ENCODE data around the gene RASSF4. TPM values are rescaled to one million over a fixed set of nuclear protein-coding genes. Genes with fewer than 3 reads are reported as not detected.

The RASSF4 gene
- polyA plus RNA-seq, 4 donors: 16.1 to 136 (median 51.8) TPM

GRCh38 chr10:44956226-44956625, 3.4 kb upstream of the RASSF4 start:
- H3K4me1 ChIP-seq (ENCODE audit: control insufficient read depth in 3 of 3, insufficient read depth in 2 of 3, low read depth in 1 of 3, low read length in 2 of 3): peaks cover 2 to 35% (median 11%) of the 10 kb centered on the region in 3 donors
- WGBS, 3 donors: 95 to 97% (median 96%) methylated on average over 4 of the region's 4 CpGs
- peaks cover 0 to 3% of the 10 kb centered on the region in 2 donors for H3K9me3 ChIP-seq (ENCODE audit: control insufficient read depth in 2 of 2, insufficient read depth in 1 of 2, low read depth in 1 of 2, low read length in 1 of 2)
- no peak for FAIRE-seq
- peaks cover 0 to 12% (median 2%) of the 10 kb centered on the region in 3 donors for H3K36me3 ChIP-seq (ENCODE audit: control insufficient read depth in 3 of 3, insufficient read depth in 2 of 3, low read depth in 1 of 3, low read length in 3 of 3)
- no peak overlapping the region for H3K4me3 ChIP-seq (ENCODE audit: low read depth in 1 of 3, low read length in 3 of 3)
- H3K27me3 ChIP-seq (ENCODE audit: control insufficient read depth in 3 of 3, insufficient read depth in 3 of 3, low read length in 3 of 3): no peaks in the 10 kb centered on the region
- DNase-seq: no peak
- no peak overlapping the region for H3K27ac ChIP-seq (ENCODE audit: low read depth in 1 of 3, low read length in 2 of 3)

DNA sequence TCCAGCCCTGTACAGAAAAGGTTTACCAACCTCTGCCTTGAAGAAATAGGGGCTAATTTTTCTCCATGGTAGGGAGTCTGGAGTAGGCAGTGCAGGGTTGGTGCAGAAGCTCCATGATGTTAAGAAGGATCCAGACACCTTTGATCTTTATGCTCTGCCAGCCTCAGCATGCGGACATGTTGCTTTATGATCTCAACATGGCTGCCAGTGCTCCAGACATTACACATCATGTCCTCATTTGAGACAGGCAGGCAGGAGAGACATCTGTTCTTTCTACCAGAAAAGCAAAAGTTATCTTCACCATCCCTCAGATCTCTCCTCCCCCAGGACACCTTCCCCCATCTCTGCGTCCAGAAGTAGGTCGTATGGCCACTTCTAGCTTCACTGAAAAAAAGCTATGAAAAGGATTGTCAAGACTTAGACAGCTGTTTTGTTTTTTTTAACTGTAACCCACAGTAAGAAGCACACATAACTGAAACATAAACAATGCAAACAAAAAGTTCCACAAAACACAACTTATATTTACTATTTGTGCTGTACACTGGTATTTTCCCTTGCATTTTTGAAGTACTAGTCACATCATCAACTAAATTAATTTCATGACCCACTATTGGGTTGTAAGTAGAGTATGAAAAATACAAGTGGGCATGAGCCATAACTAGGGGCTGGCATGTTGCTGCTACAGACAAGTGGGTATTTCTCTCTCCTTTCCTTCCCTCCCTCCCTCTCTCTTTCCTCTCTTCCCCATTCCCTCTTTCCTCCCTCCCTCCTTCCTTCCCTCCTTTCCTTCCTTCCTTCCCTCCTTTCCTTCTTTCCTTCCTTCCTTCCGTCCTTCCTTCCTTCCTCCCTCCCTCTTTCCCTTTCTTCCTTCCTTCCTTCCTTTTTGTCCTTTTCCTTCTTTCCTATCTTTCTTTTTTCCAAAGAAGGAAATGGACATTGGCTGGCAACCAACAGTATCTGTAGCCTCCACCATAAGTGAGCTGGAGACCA, 2.6 kb upstream of the RASSF4 start:
- WGBS, 3 donors: 88 to 93% (median 93%) methylated on average over 4 of the region's 4 CpGs

GRCh38 chr10:44958196-44958897, 1.3 kb upstream of the RASSF4 start:
- peak overlapping the region; percentile 28 to 98 (median 93) for H3K27ac ChIP-seq (ENCODE audit: low read depth in 1 of 3, low read length in 2 of 3)
- FAIRE-seq: no peak

More for the DNA sequence above, 2.6 kb upstream of the RASSF4 start:
- Histone ChIP-seq H3K27ac (ENCODE audit: low read depth in 1 of 3, low read length in 2 of 3) (peak overlapping the region in 1 of 3 donors; percentile 98), H3K9me3 (ENCODE audit: control insufficient read depth in 2 of 2, insufficient read depth in 1 of 2, low read depth in 1 of 2, low read length in 1 of 2) (peaks cover 0 to 3% of the 10 kb centered on the region in 2 donors), H3K4me1 (ENCODE audit: control insufficient read depth in 3 of 3, insufficient read depth in 2 of 3, low read depth in 1 of 3, low read length in 2 of 3) (peaks cover 2 to 36% (median 11%) of the 10 kb centered on the region in 3 donors), H3K27me3 (ENCODE audit: control insufficient read depth in 3 of 3, insufficient read depth in 3 of 3, low read length in 3 of 3) (no peaks in the 10 kb centered on the region), H3K4me3 (ENCODE audit: low read depth in 1 of 3, low read length in 3 of 3) (no peak overlapping the region), H3K36me3 (ENCODE audit: control insufficient read depth in 3 of 3, insufficient read depth in 2 of 3, low read depth in 1 of 3, low read length in 3 of 3) (peaks cover 0 to 12% (median 2%) of the 10 kb centered on the region in 3 donors)
- FAIRE-seq (no peak), DNase-seq (no peak)

GRCh38 chr10:44958898-44959246, 730 bp upstream of the RASSF4 start:
- FAIRE-seq: no peak
- WGBS, 3 donors: 0 to 4% (median 4%) methylated on average over 6 of the region's 6 CpGs

More at GRCh38 chr10:44958196-44958897, 1.3 kb upstream of the RASSF4 start:
- no peaks in the 10 kb centered on the region for H3K27me3 ChIP-seq (ENCODE audit: control insufficient read depth in 3 of 3, insufficient read depth in 3 of 3, low read length in 3 of 3)
- peaks cover 2 to 42% (median 9%) of the 10 kb centered on the region in 3 donors for H3K4me1 ChIP-seq (ENCODE audit: control insufficient read depth in 3 of 3, insufficient read depth in 2 of 3, low read depth in 1 of 3, low read length in 2 of 3)
- H3K36me3 ChIP-seq (ENCODE audit: control insufficient read depth in 3 of 3, insufficient read depth in 2 of 3, low read depth in 1 of 3, low read length in 3 of 3): peaks cover 0 to 14% (median 2%) of the 10 kb centered on the region in 3 donors
- 11 to 36% (median 26%) methylated on average over 5 of the region's 5 CpGs for WGBS, 3 donors
- DNase-seq: peak; percentile 54 to 73
- peak overlapping the region in 2 of 3 donors; percentile 71 to 77 for H3K4me3 ChIP-seq (ENCODE audit: low read depth in 1 of 3, low read length in 3 of 3)
- H3K9me3 ChIP-seq (ENCODE audit: control insufficient read depth in 2 of 2, insufficient read depth in 1 of 2, low read depth in 1 of 2, low read length in 1 of 2): peaks cover 0 to 3% of the 10 kb centered on the region in 2 donors

GRCh38 chr10:44960088-44960460, 472 bp downstream of the RASSF4 start:
- peak overlapping the region; percentile 27 to 79 (median 70) for H3K27ac ChIP-seq (ENCODE audit: low read depth in 1 of 3, low read length in 2 of 3)
- WGBS, 3 donors: 14 to 36% (median 33%) methylated on average over 8 of the region's 8 CpGs
- H3K27me3 ChIP-seq (ENCODE audit: control insufficient read depth in 3 of 3, insufficient read depth in 3 of 3, low read length in 3 of 3): no peaks in the 10 kb centered on the region
- DNase-seq (peak in 1 of 2 donors; percentile 40), FAIRE-seq (no peak)
- peaks cover 10 to 60% (median 11%) of the 10 kb centered on the region in 3 donors for H3K4me1 ChIP-seq (ENCODE audit: control insufficient read depth in 3 of 3, insufficient read depth in 2 of 3, low read depth in 1 of 3, low read length in 2 of 3)
- peaks cover 0 to 3% of the 10 kb centered on the region in 2 donors for H3K9me3 ChIP-seq (ENCODE audit: control insufficient read depth in 2 of 2, insufficient read depth in 1 of 2, low read depth in 1 of 2, low read length in 1 of 2)
- H3K4me3 ChIP-seq (ENCODE audit: low read depth in 1 of 3, low read length in 3 of 3): peak overlapping the region; percentile 34 to 77 (median 71)
- H3K36me3 ChIP-seq (ENCODE audit: control insufficient read depth in 3 of 3, insufficient read depth in 2 of 3, low read depth in 1 of 3, low read length in 3 of 3): peaks cover 0 to 12% (median 0%) of the 10 kb centered on the region in 3 donors

More at GRCh38 chr10:44958898-44959246, 730 bp upstream of the RASSF4 start:
- H3K9me3 ChIP-seq (ENCODE audit: control insufficient read depth in 2 of 2, insufficient read depth in 1 of 2, low read depth in 1 of 2, low read length in 1 of 2): peaks cover 0 to 3% of the 10 kb centered on the region in 2 donors
- H3K36me3 ChIP-seq (ENCODE audit: control insufficient read depth in 3 of 3, insufficient read depth in 2 of 3, low read depth in 1 of 3, low read length in 3 of 3): peaks cover 0 to 15% (median 2%) of the 10 kb centered on the region in 3 donors
- H3K4me3 ChIP-seq (ENCODE audit: low read depth in 1 of 3, low read length in 3 of 3): peak overlapping the region; percentile 46 to 77 (median 71)
- DNase-seq: no peak
- no peaks in the 10 kb centered on the region for H3K27me3 ChIP-seq (ENCODE audit: control insufficient read depth in 3 of 3, insufficient read depth in 3 of 3, low read length in 3 of 3)
- peaks cover 2 to 48% (median 9%) of the 10 kb centered on the region in 3 donors for H3K4me1 ChIP-seq (ENCODE audit: control insufficient read depth in 3 of 3, insufficient read depth in 2 of 3, low read depth in 1 of 3, low read length in 2 of 3)
- peak overlapping the region; percentile 91 to 98 (median 93) for H3K27ac ChIP-seq (ENCODE audit: low read depth in 1 of 3, low read length in 2 of 3)

GRCh38 chr10:44960482-44961229, 1.1 kb downstream of the RASSF4 start:
- Histone ChIP-seq H3K4me3 (ENCODE audit: low read depth in 1 of 3, low read length in 3 of 3) (peak overlapping the region in 2 of 3 donors; percentile 71 to 77), H3K27ac (ENCODE audit: low read depth in 1 of 3, low read length in 2 of 3) (peak overlapping the region; percentile 27 to 79 (median 70)), H3K36me3 (ENCODE audit: control insufficient read depth in 3 of 3, insufficient read depth in 2 of 3, low read depth in 1 of 3, low read length in 3 of 3) (peaks cover 0 to 12% (median 0%) of the 10 kb centered on the region in 3 donors), H3K4me1 (ENCODE audit: control insufficient read depth in 3 of 3, insufficient read depth in 2 of 3, low read depth in 1 of 3, low read length in 2 of 3) (peaks cover 11 to 66% (median 13%) of the 10 kb centered on the region in 3 donors), H3K27me3 (ENCODE audit: control insufficient read depth in 3 of 3, insufficient read depth in 3 of 3, low read length in 3 of 3) (no peaks in the 10 kb centered on the region), H3K9me3 (ENCODE audit: control insufficient read depth in 2 of 2, insufficient read depth in 1 of 2, low read depth in 1 of 2, low read length in 1 of 2) (peaks cover 0 to 3% of the 10 kb centered on the region in 2 donors)
- DNase-seq: peak; percentile 46 to 61
- FAIRE-seq: no peak
- 14 to 59% (median 45%) methylated on average over 7 of the region's 7 CpGs for WGBS, 3 donors

- 25 to 38% (median 26%) methylated on average over 3 to 4 of the region's 4 CpGs for whole genome bisulfite sequencing, 3 donors
- Histone ChIP-seq H3K4me1 (ENCODE audit: control insufficient read depth in 3 of 3, insufficient read depth in 2 of 3, low read depth in 1 of 3, low read length in 2 of 3) (peaks cover 11 to 71% (median 14%) of the 10 kb centered on the region in 3 donors), H3K27me3 (ENCODE audit: control insufficient read depth in 3 of 3, insufficient read depth in 3 of 3, low read length in 3 of 3) (no peaks in the 10 kb centered on the region), H3K36me3 (ENCODE audit: control insufficient read depth in 3 of 3, insufficient read depth in 2 of 3, low read depth in 1 of 3, low read length in 3 of 3) (peaks cover 0 to 7% (median 0%) of the 10 kb centered on the region in 3 donors), H3K9me3 (ENCODE audit: control insufficient read depth in 2 of 2, insufficient read depth in 1 of 2, low read depth in 1 of 2, low read length in 1 of 2) (peaks cover 0 to 3% of the 10 kb centered on the region in 2 donors), H3K4me3 (ENCODE audit: low read depth in 1 of 3, low read length in 3 of 3) (peak overlapping the region in 1 of 3 donors; percentile 71), H3K27ac (ENCODE audit: low read depth in 1 of 3, low read length in 2 of 3) (peak overlapping the region; percentile 8 to 70 (median 35))
- FAIRE-seq (no peak), DNase-seq (peak in 1 of 2 donors; percentile 42)
These were observed 1.6 kb downstream of the RASSF4 start for GRCh38 chr10:44961230-44961571.

Data from small intestine (tissue), 7 donors.